Mesendoderm (in vitro differentiated cells): Measurements from ENCODE around the gene CEP295NL.
"Not testable (repeated sequence)": the region's sequence is repeated elsewhere in the genome, so short reads cannot be mapped to it uniquely, and the experiment has no call there.

ENCODE experiments used
- DNase-seq: peaks from one replicate; pipeline ENCODE4 v3.0.0; 2013
- H2AK5ac ChIP-seq: 2 replicates; pipeline ENCODE4 v1.6.1; 2013; ENCODE audit warnings: low read length, inconsistent platforms
- H2BK120ac ChIP-seq: 2 replicates; pipeline ENCODE4 v1.6.1; 2013; ENCODE audit warnings: low read depth, mild to moderate bottlenecking, low read length, moderate library complexity, mixed read lengths
- H2BK15ac ChIP-seq: replicated peaks from 2 replicates; pipeline ENCODE4 v1.6.1; 2013; ENCODE audit warnings: low read depth, mild to moderate bottlenecking, moderate library complexity
- H2BK5ac ChIP-seq: 2 replicates; pipeline ENCODE4 v1.6.1; 2013; ENCODE audit warnings: low read length, inconsistent platforms
- H3K18ac ChIP-seq: 2 replicates; pipeline ENCODE4 v1.6.1; 2013; ENCODE audit warnings: mild to moderate bottlenecking, low read length, mixed read lengths
- H3K23ac ChIP-seq: one replicate; pipeline ENCODE4 v1.6.1; 2013; ENCODE audit warnings: low read length
- H3K27ac ChIP-seq: 2 replicates; pipeline ENCODE4 v1.5.1; 2013; ENCODE audit warnings: low read depth, mild to moderate bottlenecking, inconsistent platforms, low read length, moderate library complexity
- H3K27me3 ChIP-seq: 2 replicates; pipeline ENCODE4 v1.6.1; 2013; ENCODE audit warnings: low read length, control low read depth, mild to moderate bottlenecking, inconsistent platforms; ENCODE audit not compliant: insufficient read depth, poor library complexity
- H3K36me3 ChIP-seq: 2 replicates; pipeline ENCODE4 v1.6.1; 2013; ENCODE audit warnings: low read length, inconsistent platforms; ENCODE audit not compliant: control insufficient read depth, insufficient read depth
- H3K4ac ChIP-seq: one replicate; pipeline ENCODE4 v1.6.1; 2013; ENCODE audit warnings: low read depth, mild to moderate bottlenecking, low read length, moderate library complexity
- H3K4me1 ChIP-seq: 2 replicates; pipeline ENCODE4 v1.6.1; 2013; ENCODE audit warnings: low read depth, low read length, inconsistent platforms; ENCODE audit not compliant: control insufficient read depth
- H3K4me2 ChIP-seq: 2 replicates; pipeline ENCODE4 v1.6.1; 2013; ENCODE audit warnings: low read length
- H3K4me3 ChIP-seq: 2 replicates; pipeline ENCODE4 v1.5.1; 2013; ENCODE audit warnings: mild to moderate bottlenecking, low read length
- H3K56ac ChIP-seq: one replicate; pipeline ENCODE4 v1.6.1; 2013; ENCODE audit warnings: low read length
- H3K79me1 ChIP-seq: 2 replicates; pipeline ENCODE4 v1.6.1; 2013; ENCODE audit warnings: low read length, inconsistent platforms
- H3K79me2 ChIP-seq: 2 replicates; pipeline ENCODE4 v1.6.1; 2013; ENCODE audit warnings: mild to moderate bottlenecking, low read length; ENCODE audit not compliant: control insufficient read depth, insufficient read depth
- H3K9ac ChIP-seq: 2 replicates; pipeline ENCODE4 v1.6.1; 2013; ENCODE audit warnings: low read length, inconsistent platforms
- H4K5ac ChIP-seq: one replicate; pipeline ENCODE4 v1.6.1; 2013; ENCODE audit warnings: low read length
- H4K8ac ChIP-seq: one replicate; pipeline ENCODE4 v1.6.1; 2013; ENCODE audit warnings: low read depth, mild to moderate bottlenecking, control low read depth, low read length, moderate library complexity
- WGBS: extraction: QIAGEN DNeasy Blood & Tissue Kit; methylation state at CpG from one replicate; pipeline ENCODE4 v1.1.7; 2013; ENCODE audit warnings: low lambda C conversion rate, missing lambda C conversion rate; ENCODE audit not compliant: insufficient coverage; ENCODE audit errors: extremely low coverage; 5-methylcytosine and 5-hydroxymethylcytosine counted together

The CEP295NL gene

GRCh38 chr17:78890096-78890495 is 12.9 kb downstream of the CEP295NL start:
- not testable (repeated sequence) for H2BK15ac ChIP-seq, H3K56ac ChIP-seq, H3K79me2 ChIP-seq, H4K5ac ChIP-seq, H3K27me3 ChIP-seq, H2BK5ac ChIP-seq, H3K4me3 ChIP-seq, DNase-seq, H3K4me2 ChIP-seq, H3K79me1 ChIP-seq, H3K4me1 ChIP-seq, H2BK120ac ChIP-seq, H3K9ac ChIP-seq, H3K27ac ChIP-seq, H3K4ac ChIP-seq, H4K8ac ChIP-seq, H2AK5ac ChIP-seq, H3K23ac ChIP-seq, H3K36me3 ChIP-seq, H3K18ac ChIP-seq
- WGBS: no CpG with 5 or more reads among the region's 11 CpGs

- Histone ChIP-seq H4K8ac (no peak overlapping the region), H3K79me2 (no peaks in the 10 kb centered on the region), H3K4ac (no peak overlapping the region), H4K5ac (no peak overlapping the region), H3K56ac (no peak overlapping the region), H3K23ac (no peak overlapping the region), H3K4me1 (no peaks in the 10 kb centered on the region), H2BK15ac (no peak overlapping the region), H2AK5ac (no peak overlapping the region), H3K27ac (no peak overlapping the region), H3K4me3 (no peak overlapping the region), H2BK5ac (no peak overlapping the region), H3K27me3 (no peaks in the 10 kb centered on the region), H3K36me3 (no peaks in the 10 kb centered on the region), H3K79me1 (peaks cover 2% of the 10 kb centered on the region), H3K9ac (no peak overlapping the region), H2BK120ac (no peak overlapping the region), H3K18ac (no peak overlapping the region), H3K4me2 (no peak overlapping the region)
- no peak for DNase-seq
- WGBS: no CpG with 5 or more reads among the region's 8 CpGs
Observed at GRCh38 chr17:78889531-78889930, 13.5 kb downstream of the CEP295NL start.

GRCh38 chr17:78888941-78889518 is 14.0 kb downstream of the CEP295NL start:
- no peak overlapping the region for H2AK5ac ChIP-seq
- H2BK120ac ChIP-seq: no peak overlapping the region
- WGBS: no CpG with 5 or more reads among the region's 10 CpGs
- peaks cover 2% of the 10 kb centered on the region for H3K79me1 ChIP-seq
- no peak for DNase-seq
- no peak overlapping the region for H3K4me3 ChIP-seq
- H3K27ac ChIP-seq: no peak overlapping the region
- no peak overlapping the region for H3K56ac ChIP-seq
- H3K4me2 ChIP-seq: no peak overlapping the region
- H4K5ac ChIP-seq: no peak overlapping the region
- no peak overlapping the region for H2BK15ac ChIP-seq
- no peak overlapping the region for H3K18ac ChIP-seq
- H3K36me3 ChIP-seq: no peaks in the 10 kb centered on the region
- H3K27me3 ChIP-seq: no peaks in the 10 kb centered on the region
- no peak overlapping the region for H2BK5ac ChIP-seq
- H3K4me1 ChIP-seq: no peaks in the 10 kb centered on the region
- H3K23ac ChIP-seq: no peak overlapping the region
- no peaks in the 10 kb centered on the region for H3K79me2 ChIP-seq
- H3K9ac ChIP-seq: no peak overlapping the region
- H3K4ac ChIP-seq: no peak overlapping the region
- no peak overlapping the region for H4K8ac ChIP-seq

GRCh38 chr17:78886954-78887353 is 16.0 kb downstream of the CEP295NL start:
- no peak overlapping the region for H4K8ac ChIP-seq
- no peak overlapping the region for H3K4me2 ChIP-seq
- no peak overlapping the region for H4K5ac ChIP-seq
- no peak overlapping the region for H2BK120ac ChIP-seq
- no peak overlapping the region for H3K9ac ChIP-seq
- H3K18ac ChIP-seq: no peak overlapping the region
- no peaks in the 10 kb centered on the region for H3K4me1 ChIP-seq
- H3K79me1 ChIP-seq: no peaks in the 10 kb centered on the region
- no peaks in the 10 kb centered on the region for H3K79me2 ChIP-seq
- no peak overlapping the region for H2BK5ac ChIP-seq
- H3K56ac ChIP-seq: no peak overlapping the region
- H2AK5ac ChIP-seq: no peak overlapping the region
- H3K23ac ChIP-seq: no peak overlapping the region
- no peaks in the 10 kb centered on the region for H3K27me3 ChIP-seq
- no CpG with 5 or more reads among the region's 12 CpGs for WGBS
- no peak for DNase-seq
- H3K4ac ChIP-seq: no peak overlapping the region
- H3K36me3 ChIP-seq: no peaks in the 10 kb centered on the region
- no peak overlapping the region for H2BK15ac ChIP-seq
- H3K4me3 ChIP-seq: no peak overlapping the region
- H3K27ac ChIP-seq: no peak overlapping the region

- Histone ChIP-seq H3K56ac (no peak overlapping the region), H2BK120ac (no peak overlapping the region), H2AK5ac (no peak overlapping the region), H2BK5ac (no peak overlapping the region), H3K4me2 (no peak overlapping the region), H3K4me3 (no peak overlapping the region), H3K79me2 (no peaks in the 10 kb centered on the region), H3K18ac (no peak overlapping the region), H2BK15ac (no peak overlapping the region), H3K23ac (no peak overlapping the region), H4K5ac (no peak overlapping the region), H3K9ac (no peak overlapping the region), H3K4ac (no peak overlapping the region), H3K79me1 (no peaks in the 10 kb centered on the region), H3K27ac (no peak overlapping the region), H3K4me1 (no peaks in the 10 kb centered on the region), H4K8ac (no peak overlapping the region), H3K36me3 (no peaks in the 10 kb centered on the region), H3K27me3 (no peaks in the 10 kb centered on the region)
- no peak for DNase-seq
- no CpG with 5 or more reads among the region's 8 CpGs for WGBS
Observed at GRCh38 chr17:78885956-78886355, 17.0 kb downstream of the CEP295NL start.
